ENCODE results near the gene RAB1A. TPM values are rescaled to one million over a fixed set of nuclear protein-coding genes. Genes with fewer than 3 reads are reported as not detected.

Gene RAB1A
- total RNA-seq, 1 experiment from 2014 or later: 85.3 TPM

DNA sequence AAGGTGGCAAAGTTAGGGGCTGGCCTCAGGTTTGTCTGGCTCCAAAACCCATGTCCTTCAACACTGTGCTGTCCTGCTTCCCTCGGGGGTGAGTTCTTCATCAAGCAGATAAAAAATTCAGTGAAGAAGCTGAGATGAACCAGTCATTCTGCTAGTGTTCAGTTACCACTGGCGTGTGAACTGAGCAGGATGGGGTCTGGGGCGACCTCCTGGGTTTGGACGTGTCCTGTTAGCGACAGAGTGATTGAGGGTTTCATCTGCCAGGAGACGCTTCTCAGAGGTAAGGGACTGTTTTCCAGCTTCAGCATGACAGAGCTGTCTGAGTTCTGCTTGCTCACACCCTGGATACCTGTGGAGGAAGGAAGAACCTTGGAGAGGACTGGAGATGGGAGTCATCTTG is 59.0 kb downstream of the RAB1A start:
- in situ Hi-C loops (cut with HindIII; ENCODE audit: low pct_unique_long_range_greater_than_20kb, low sequenced_read_pairs): no loop called here
- DNase-seq (ENCODE audit: low read depth): no peak

DNA sequence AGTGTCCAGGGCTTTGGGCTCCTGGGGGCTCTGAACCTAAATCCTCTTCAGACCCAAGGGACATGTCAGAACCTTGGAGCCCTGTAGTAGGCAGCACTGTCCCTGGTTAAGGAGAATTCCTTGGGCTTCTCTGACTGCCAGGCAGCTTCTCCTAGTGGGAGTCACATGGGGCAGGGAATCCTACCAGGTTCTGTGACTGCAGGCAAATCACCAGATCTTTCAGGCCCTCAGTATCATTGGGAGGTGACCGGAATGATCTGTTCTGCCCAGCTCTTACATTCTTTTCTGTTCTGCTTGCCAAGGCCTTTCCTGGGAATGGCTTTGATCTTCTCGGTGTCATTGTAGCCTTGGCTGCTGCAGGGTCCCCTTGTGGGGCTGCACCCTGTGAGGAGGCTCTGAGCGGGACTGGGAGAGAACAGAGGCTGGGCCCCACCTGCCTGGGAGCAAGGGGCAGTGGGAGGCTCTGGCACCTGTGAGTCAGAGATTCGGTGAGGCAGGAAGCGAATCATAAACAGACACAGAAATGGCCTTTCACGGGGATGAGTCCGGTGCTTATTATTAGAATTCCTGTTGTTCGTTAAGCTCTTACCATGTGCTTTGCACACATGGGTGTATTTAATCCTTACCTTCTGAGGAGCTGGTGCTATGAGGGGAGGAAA is 59.6 kb downstream of the RAB1A start:
- peak; percentile 39 for DNase-seq (ENCODE audit: low read depth)
- in situ Hi-C loops (cut with HindIII; ENCODE audit: low pct_unique_long_range_greater_than_20kb, low sequenced_read_pairs): no loop called here

DNA sequence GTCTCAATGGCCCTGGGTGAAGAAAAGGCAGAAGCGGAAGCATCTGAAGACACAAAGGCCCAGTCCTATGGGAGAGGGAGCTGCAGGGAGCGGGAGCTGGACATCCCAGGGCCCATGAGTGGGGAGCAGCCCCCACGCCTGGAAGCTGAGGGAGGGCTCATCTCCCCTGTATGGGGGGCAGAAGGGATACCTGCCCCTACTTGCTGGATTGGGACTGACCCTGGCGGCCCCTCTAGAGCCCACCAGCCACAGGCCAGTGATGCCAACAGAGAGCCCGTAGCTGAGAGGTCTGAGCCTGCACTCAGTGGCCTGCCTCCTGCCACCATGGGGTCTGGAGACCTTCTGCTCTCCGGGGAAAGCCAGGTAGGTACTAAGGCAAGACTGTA is 60.5 kb downstream of the RAB1A start:
- DNase-seq (ENCODE audit: low read depth): no peak
- in situ Hi-C loops (cut with HindIII; ENCODE audit: low pct_unique_long_range_greater_than_20kb, low sequenced_read_pairs): no loop called here

DNA sequence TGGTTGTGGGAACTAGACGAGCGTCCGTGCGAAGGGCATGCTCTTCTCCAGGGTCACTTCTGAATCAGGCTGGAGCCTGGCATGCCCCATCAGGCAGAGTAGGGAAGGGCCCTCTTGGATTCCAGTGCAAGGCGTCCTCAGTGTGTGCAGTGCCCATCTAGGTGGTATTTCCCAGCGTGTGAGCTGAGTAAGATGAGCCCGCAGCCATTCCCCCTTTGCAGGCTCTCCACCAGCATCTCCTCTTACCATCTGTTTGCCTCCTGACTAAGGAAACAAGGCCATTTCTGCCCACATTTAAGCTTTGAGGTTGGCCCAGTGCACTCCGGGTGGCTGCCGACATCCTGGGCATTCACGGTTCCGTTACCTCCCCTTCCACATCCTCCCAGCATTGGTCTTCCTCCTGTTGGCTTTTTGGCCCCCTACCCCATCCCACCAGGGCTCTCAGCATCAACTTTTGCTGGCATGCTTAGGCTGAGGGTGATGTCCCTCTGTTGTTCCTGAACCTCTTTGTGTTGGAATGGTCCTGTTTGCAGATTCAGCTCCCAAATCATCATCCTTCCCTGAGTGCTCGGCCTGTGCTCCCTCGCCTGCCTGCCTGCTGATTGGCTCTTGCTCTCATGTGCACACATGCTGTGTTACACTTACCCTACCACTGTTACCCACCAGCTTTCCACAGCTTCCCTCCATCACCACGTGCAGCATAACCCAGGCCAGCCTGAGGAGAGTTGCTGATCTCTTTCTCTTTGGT is 61.9 kb downstream of the RAB1A start:
- no peak for DNase-seq (ENCODE audit: low read depth)
- in situ Hi-C loops (cut with HindIII; ENCODE audit: low pct_unique_long_range_greater_than_20kb, low sequenced_read_pairs): no loop called here

- DNase-seq (ENCODE audit: low read depth): peak; percentile 86
- in situ Hi-C loops (cut with HindIII; ENCODE audit: low pct_unique_long_range_greater_than_20kb, low sequenced_read_pairs): no loop called here
Observed at GRCh38 chr2:65064728-65065552, 65.0 kb downstream of the RAB1A start.

DNA sequence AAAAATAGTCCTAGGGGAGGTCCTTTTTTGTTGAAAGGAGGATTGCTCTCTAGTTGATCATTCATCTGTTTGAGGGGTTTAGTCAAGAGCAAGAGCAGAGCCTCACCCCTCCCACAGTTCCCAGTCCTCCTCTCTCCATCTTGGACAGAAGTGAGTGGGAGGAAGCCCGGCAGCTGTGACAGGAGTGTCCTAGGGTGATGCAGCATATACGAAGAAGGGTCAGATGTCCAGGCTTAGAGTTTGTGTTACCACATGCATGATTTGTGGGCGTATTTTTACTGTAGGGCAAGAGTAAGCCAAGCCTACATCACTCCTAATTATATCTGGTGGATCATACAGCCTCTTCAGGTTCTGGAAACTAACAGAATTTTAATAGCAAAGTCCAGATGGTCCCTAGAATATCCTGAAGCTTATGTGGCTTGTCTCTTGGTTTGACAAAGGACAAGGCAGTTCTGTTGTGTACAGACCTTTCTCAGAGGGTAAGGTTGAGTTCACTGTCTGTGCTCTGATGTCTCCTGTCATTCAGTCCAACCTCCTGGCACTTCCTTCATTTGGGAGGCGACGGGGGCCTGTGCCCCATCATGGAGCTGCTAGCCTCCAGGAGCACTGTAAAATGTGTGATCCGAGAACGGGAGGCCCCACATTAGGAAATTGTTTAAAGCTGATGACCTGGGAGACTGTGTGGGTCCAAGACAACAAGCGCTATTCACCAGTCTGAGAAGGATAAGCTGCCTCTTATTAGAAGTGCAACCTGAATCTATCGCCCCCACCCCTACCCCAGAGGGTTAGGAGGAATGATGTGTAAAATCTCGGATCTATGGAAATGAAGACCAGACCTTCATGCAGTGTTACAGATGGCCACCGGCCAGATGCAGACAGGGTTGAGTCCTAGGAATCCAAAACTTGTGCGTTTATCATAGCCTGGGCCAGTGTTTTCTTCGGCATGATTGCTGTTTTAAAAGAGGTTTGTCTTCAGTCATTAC is 66.8 kb downstream of the RAB1A start:
- in situ Hi-C loops (cut with HindIII; ENCODE audit: low pct_unique_long_range_greater_than_20kb, low sequenced_read_pairs): no loop called here
- no peak for DNase-seq (ENCODE audit: low read depth)

DNA sequence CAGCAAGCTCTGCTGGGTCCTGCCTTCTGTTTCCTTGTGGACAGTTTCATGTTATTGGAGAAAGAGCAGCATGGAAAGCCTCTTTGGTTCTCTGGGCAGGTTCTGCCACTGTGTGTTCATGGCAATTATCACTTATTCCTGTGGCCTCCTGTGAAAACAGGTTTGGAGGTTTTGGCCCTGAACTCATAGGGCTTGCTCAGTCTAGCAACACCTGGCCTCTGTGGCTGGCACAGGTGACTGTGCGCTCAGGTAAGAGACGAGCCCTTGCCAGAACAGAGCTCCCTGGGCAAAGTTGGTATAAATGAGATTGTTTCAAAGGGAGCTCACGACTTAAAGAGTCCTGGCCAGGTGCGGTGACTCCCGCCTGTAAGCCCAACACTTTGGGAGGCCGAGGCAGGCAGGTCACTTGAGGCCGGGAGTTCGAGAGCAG is 68.0 kb downstream of the RAB1A start:
- in situ Hi-C loops (cut with HindIII; ENCODE audit: low pct_unique_long_range_greater_than_20kb, low sequenced_read_pairs): no loop called here

GRCh38 chr2:65061146-65061909 is 68.6 kb downstream of the RAB1A start:
- in situ Hi-C loops (cut with HindIII; ENCODE audit: low pct_unique_long_range_greater_than_20kb, low sequenced_read_pairs): no loop called here

More for the DNA sequence above, 68.0 kb downstream of the RAB1A start:
- DNase-seq (ENCODE audit: low read depth): no peak

DNA sequence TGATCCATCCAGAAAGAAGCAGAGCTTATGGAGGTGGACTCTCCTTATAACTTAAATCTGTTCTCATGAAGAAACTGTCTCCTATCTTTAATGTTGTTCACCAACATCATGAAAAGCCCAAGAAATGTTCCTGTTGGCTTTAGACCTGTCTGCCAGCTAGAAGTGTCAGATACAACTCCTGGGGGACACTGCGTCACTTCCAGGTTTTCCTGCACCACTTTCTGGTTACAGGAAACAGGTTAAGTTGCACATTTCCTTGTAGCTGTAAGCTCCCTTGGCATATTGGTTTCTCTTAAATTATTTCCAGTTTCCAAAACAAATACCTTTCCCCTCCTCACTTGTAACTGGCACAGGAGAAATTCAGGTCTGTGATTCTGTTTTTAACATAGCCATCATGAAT is 70.8 kb downstream of the RAB1A start:
- DNase-seq (ENCODE audit: low read depth): no peak
- in situ Hi-C loops (cut with HindIII; ENCODE audit: low pct_unique_long_range_greater_than_20kb, low sequenced_read_pairs): no loop called here

More at GRCh38 chr2:65061146-65061909, 68.6 kb downstream of the RAB1A start:
- no peak for DNase-seq (ENCODE audit: low read depth)

GRCh38 chr2:65057391-65058052 is 72.4 kb downstream of the RAB1A start:
- peak; percentile 35 for DNase-seq (ENCODE audit: low read depth)
- in situ Hi-C loops (cut with HindIII; ENCODE audit: low pct_unique_long_range_greater_than_20kb, low sequenced_read_pairs): no loop called here

DNA sequence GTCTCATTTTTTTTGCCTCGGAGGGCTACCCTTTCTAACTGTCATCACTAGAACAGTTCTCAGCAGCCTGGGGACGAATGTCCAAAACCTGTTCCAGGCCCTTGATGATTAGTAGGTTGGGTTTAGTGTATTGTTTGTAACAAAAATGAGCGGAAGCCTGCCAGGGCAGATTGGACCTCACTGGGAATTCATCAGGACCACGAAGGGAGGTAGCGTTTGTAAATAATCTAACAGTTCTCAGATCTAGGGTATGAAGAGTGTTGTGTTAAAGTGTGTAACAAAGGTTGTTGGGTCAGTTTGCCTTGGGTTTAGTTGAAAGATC is 72.9 kb downstream of the RAB1A start:
- no peak for DNase-seq (ENCODE audit: low read depth)
- in situ Hi-C loops (cut with HindIII; ENCODE audit: low pct_unique_long_range_greater_than_20kb, low sequenced_read_pairs): no loop called here

GRCh38 chr2:65056215-65057053 is 73.5 kb downstream of the RAB1A start, which contains the start of gene CEP68:
CEP68 (plus strand) TSS chr2:65056416; CDS start chr2:65069445, 13,029 bp downstream.
- in situ Hi-C loops (cut with HindIII; ENCODE audit: low pct_unique_long_range_greater_than_20kb, low sequenced_read_pairs): no loop called here
- peak; percentile 97 for DNase-seq (ENCODE audit: low read depth)

GRCh38 chr2:65055422-65056214 is 74.3 kb downstream of the RAB1A start:
- no peak for DNase-seq (ENCODE audit: low read depth)
- in situ Hi-C loops (cut with HindIII; ENCODE audit: low pct_unique_long_range_greater_than_20kb, low sequenced_read_pairs): no loop called here

DNA sequence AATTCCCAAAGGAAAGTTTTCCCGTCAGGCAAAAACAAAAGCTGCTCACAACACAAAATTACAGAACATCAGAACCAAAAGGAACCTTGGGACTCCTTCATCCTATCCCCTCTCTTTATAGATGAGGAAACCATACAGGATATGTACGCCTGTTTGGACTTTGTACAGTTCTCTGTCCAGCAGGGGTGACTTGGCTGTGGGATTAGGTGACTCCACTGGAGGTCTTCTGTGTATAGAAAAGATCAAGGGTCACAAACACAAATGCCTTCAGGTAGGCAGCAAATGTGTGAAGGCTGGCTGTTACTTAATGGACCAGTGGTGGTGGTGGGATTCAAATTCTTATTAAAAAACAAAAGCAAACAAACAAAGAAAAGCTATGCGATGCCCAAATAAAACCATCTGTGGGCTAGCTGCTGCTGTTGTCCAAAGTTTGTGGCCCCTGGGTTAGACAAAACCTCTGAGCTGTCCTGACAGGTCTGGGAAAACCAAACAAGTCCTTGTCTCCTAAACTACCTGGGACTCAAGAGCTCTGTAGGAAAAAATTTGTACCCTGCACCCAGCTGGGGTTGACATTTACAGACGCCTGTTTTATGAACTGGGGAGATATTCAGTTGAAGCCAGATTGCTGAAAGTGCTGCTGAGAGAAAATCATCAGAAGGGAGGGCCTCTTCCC is 75.0 kb downstream of the RAB1A start:
- in situ Hi-C loops (cut with HindIII; ENCODE audit: low pct_unique_long_range_greater_than_20kb, low sequenced_read_pairs): no loop called here
- no peak for DNase-seq (ENCODE audit: low read depth)

- in situ Hi-C loops (cut with HindIII; ENCODE audit: low pct_unique_long_range_greater_than_20kb, low sequenced_read_pairs): no loop called here
- no peak for DNase-seq (ENCODE audit: low read depth)
Observed at GRCh38 chr2:65053199-65053598, 76.7 kb downstream of the RAB1A start.

Data from Caki2 (cell line).